ENCODE results near the gene PLSCR4. TPM values are rescaled to one million over a fixed set of nuclear protein-coding genes. Genes with fewer than 3 reads are reported as not detected.

PLSCR4 gene
- total and polyA plus RNA-seq, 9 of the 15 experiments (the other 6 are each of a cell fraction or from before 2014, with no cell fraction given): 0.11 to 0.68 (median 0.21) TPM

GRCh38 chr3:146165877-146166276 lies 85.0 kb downstream of the PLSCR4 start:
- H3K36me3 ChIP-seq (ENCODE audit: control insufficient read depth, insufficient read depth, low read length): no peaks in the 10 kb centered on the region
- ATAC-seq (no peak), FAIRE-seq (no peak), DNase-seq (ENCODE audit: extremely low read depth in 1 of 4, low spot score in 3 of 4) (no peak)
- H2AFZ ChIP-seq (ENCODE audit: low read depth, low read length): no peak overlapping the region
- ChIA-PET POLR2A (no interaction called here), CTCF (ENCODE audit: low intra/inter-chr PET ratio) (no interaction called here)
- H3K27me3 ChIP-seq (ENCODE audit: control insufficient read depth in 2 of 2, insufficient read depth in 2 of 2, low read length in 2 of 2): peaks cover 2 to 10% of the 10 kb centered on the region in 2 experiments; a peak in 3 of 5 replicates
- WGBS (ENCODE audit: insufficient coverage, low coverage, missing lambda C conversion rate): 0% methylated on average over 2 of the region's 2 CpGs
- no peak overlapping the region for H3K4me2 ChIP-seq (ENCODE audit: insufficient read depth, low read length)
- no peaks in the 10 kb centered on the region for H4K20me1 ChIP-seq (replicated peaks; ENCODE audit: control insufficient read depth, insufficient read depth, low read length)
- H3K9me3 ChIP-seq (replicated peaks; ENCODE audit: control insufficient read depth, insufficient read depth, low read depth, low read length): no peaks in the 10 kb centered on the region
- no TSS peak for BruUV-seq (replicated peaks)
- no peak overlapping the region for H3K4me3 ChIP-seq
- in situ Hi-C loops (cut with MboI) (no loop called here), intact Hi-C loops (cut with micrococcal nuclease) (no loop called here)
- no peaks in the 10 kb centered on the region for H3K9me1 ChIP-seq (ENCODE audit: control insufficient read depth, insufficient read depth, low read length)
- no peak overlapping the region for H3K27ac ChIP-seq (ENCODE audit: extremely low read depth, low read depth, low read length)
- H3K4me1 ChIP-seq (replicated peaks in 1 of 2; ENCODE audit: control insufficient read depth in 2 of 2, insufficient read depth in 2 of 2, low read length in 2 of 2): peaks cover 0 to 5% of the 10 kb centered on the region in 2 experiments; a peak in 2 of 5 replicates
- H3K79me2 ChIP-seq (ENCODE audit: control insufficient read depth, insufficient read depth, low read length): no peaks in the 10 kb centered on the region
- no peak overlapping the region for H3K9ac ChIP-seq (ENCODE audit: insufficient read depth in 1 of 2, low read depth in 2 of 2, low read length in 2 of 2)
- no peak for TF ChIP-seq ZBTB2 (IDR thresholded peaks at IDR 0.05)
- TF ChIP-seq FOXK2 (conservative IDR thresholded peaks at IDR 0.05 in 1 of 2, IDR thresholded peaks at IDR 0.05 in 1 of 2; ENCODE audit: low read depth in 2 of 2): no peak
- TF ChIP-seq MAX (CRISPR knock-in tag; IDR thresholded peaks at IDR 0.05): no peak
- no peak for TF ChIP-seq GATAD2A (IDR thresholded peaks at IDR 0.05)
- TF ChIP-seq FOXM1 (IDR thresholded peaks at IDR 0.05; ENCODE audit: low read depth): no peak
- no peak for TF ChIP-seq FOXM1 (CRISPR knock-in tag; IDR thresholded peaks at IDR 0.05; ENCODE audit: low read depth)
- TF ChIP-seq ZNF212 (CRISPR knock-in tag; IDR thresholded peaks at IDR 0.05): no peak
- TF ChIP-seq CTCF (IDR thresholded peaks at IDR 0.05 in 2 of 3, conservative IDR thresholded peaks at IDR 0.05 in 1 of 3; ENCODE audit: insufficient read depth in 2 of 3, low read depth in 1 of 3, low read length in 3 of 3): no peak
- no peak for TF ChIP-seq ETV5 (CRISPR knock-in tag; IDR thresholded peaks at IDR 0.05; ENCODE audit: low read depth)
- no peak for TF ChIP-seq NFATC3 (IDR thresholded peaks at IDR 0.05)
- TF ChIP-seq RCOR1 (IDR thresholded peaks at IDR 0.05; ENCODE audit: borderline replicate concordance in 1 of 2, low read depth in 2 of 2, low read length in 2 of 2): no peak
- no peak for TF ChIP-seq CUX1 (CRISPR knock-in tag; IDR thresholded peaks at IDR 0.05)
